Stomach (tissue), 4 donors: Measurements from ENCODE around the gene MASP1.

Experiments
- CTCF ChIP-seq, 7 experiments: fragments of 450-650 bp in 4 of 7; fragments of 200-600 bp in 3 of 7; sonication (generic) in 3 of 7; IDR thresholded peaks; one replicate each; pipeline ENCODE4 v1.5.1; 2016 to 2019; ENCODE audit warnings: antibody characterized with exemption in 7 of 7, control low read depth in 2 of 7, mild to moderate bottlenecking in 1 of 7
- POLR2A ChIP-seq, 4 donors: fragments of 450-650 bp; IDR thresholded peaks; one replicate each; pipeline ENCODE4 v1.6.1; 2016; ENCODE audit warnings: antibody characterized with exemption in 4 of 4, control low read depth in 2 of 4, mild to moderate bottlenecking in 1 of 4, moderate library complexity in 1 of 4

GRCh38 chr3:187321766-187322165 is 30.2 kb upstream of the MASP1 start:
- TF ChIP-seq POLR2A (IDR thresholded peaks at IDR 0.05), result no peak
- no peak for TF ChIP-seq CTCF (IDR thresholded peaks at IDR 0.05)
